HG02970 (cell line): ENCODE results near the gene POM121L2.
"Not testable (repeated sequence)": the region's sequence is repeated elsewhere in the genome, so short reads cannot be mapped to it uniquely, and the experiment has no call there.

Experiments used
- ATAC-seq: cut with Tn5 transposase; IDR thresholded peaks from one replicate; pipeline ENCODE4 v1.9.1; 2021; ENCODE audit warnings: mild to moderate bottlenecking, moderate library complexity, moderate number of reproducible peaks; ENCODE audit not compliant: unreplicated experiment, low FRiP score

Gene POM121L2

DNA sequence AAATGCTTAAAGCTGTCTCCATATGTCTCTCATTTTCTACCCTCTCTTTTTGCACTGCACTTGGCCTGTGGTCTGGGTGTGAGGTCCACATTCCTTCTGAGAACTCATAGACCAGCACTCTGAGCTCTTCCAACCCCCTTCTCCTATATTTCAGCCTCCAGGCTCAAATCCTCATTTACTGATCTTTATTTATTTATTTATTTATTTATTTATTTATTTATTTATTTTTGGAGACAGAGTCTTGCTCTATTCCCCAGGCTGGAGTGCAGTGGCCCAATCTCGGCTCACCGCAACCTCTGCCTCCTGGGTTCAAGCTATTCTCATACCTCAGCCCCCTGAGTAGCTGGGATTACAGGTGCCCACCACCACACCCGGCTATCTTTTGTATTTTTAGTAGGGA lies 45.1 kb downstream of the POM121L2 start:
- ATAC-seq, result not testable (repeated sequence)

DNA sequence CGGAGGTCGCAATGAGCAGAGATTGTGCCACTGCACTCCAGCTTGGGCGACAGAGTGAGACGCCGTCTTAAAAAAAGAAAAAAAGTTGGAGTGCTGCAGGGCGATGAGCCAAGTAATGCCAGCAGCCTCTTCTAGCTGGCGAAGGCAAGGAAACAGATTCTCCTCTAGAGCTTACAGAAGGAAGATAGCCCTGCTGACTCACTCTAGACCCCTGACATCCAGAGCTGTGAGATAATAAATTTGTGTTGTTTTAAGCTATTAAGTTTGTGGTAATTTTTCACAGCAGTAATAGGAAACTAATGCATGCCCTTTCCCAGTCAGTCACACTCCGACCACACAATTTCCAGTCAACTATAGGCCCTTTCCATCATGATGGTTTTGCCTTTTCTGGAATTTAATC lies 48.2 kb downstream of the POM121L2 start:
- no peak for ATAC-seq

DNA sequence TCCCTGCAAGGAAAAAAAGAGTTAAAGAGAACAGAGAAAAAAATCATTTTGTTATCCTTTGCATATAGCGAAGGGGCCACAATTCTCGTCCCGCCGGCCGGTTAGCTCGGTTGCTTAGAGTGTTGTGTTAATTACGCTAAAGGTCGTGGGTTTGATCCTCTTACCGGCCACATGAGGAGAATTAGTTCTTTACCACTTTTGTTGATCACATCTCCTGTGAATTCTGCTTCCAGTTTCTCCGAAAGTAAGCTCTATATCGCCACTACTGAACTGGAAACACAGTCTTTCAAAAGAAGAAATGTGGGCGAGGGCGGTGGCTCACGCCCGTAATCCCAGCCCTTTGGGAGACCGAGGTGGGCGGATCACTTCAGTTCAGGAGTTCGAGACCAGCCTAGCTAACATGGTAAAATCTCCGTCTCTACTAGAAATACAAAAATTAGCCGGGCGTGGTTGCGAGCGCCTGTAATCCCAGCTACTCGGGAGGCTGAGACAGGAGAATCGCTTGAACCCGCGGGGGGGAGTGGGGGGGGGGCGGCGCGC lies 51.2 kb downstream of the POM121L2 start:
- no peak for ATAC-seq

DNA sequence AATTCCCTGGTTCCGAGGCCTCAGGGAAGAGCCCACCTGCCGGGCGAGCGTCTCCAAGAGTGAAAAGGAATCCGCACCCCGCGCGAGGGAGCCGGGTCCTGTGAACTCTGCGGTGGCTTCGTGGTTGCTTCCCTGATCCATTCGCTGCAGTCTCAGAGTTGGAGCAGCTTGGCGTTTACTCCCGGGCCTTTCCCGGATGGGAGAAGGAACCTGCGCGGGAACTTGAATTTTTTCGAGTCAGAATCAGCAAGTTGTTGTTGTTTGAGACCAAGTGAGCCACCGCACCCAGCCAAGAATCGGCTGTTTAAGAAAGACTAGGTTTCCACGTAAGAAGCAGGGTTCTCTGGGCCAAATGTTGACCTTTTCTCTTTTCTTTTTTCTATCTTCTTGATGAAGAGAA lies 51.7 kb downstream of the POM121L2 start:
- ATAC-seq, result no peak
